ENCODE measurements around the gene PSTPIP2.

The PSTPIP2 gene

GRCh38 chr18:46084431-46084830 is 12.4 kb upstream of the PSTPIP2 start:
- no peak overlapping the region for H2AFZ ChIP-seq (ENCODE audit: low read depth, low read length)
- TF ChIP-seq CTCF (IDR thresholded peaks at IDR 0.05; ENCODE audit: low read depth, low read length): no peak
- no peak for TF ChIP-seq EZH2phosphoT487 (IDR thresholded peaks at IDR 0.05; ENCODE audit: low read depth)
- H3K27me3 ChIP-seq (ENCODE audit: low read depth, low read length): no peaks in the 10 kb centered on the region
- H3K27ac ChIP-seq (ENCODE audit: low read length): no peak overlapping the region
- no peak overlapping the region for H3K4me3 ChIP-seq (ENCODE audit: low read length)
- peaks cover 1% of the 10 kb centered on the region for H3K79me2 ChIP-seq (ENCODE audit: low read length)
- no peak overlapping the region for H3K9ac ChIP-seq (ENCODE audit: low read length)
- H4K20me1 ChIP-seq (ENCODE audit: insufficient read depth, low read length): 0 out of 2 replicates have a peak, but pooled peaks cover 3% of the 10 kb centered on the region
- H3K36me3 ChIP-seq (replicated peaks; ENCODE audit: low read depth, low read length): peaks cover 78% of the 10 kb centered on the region
- H3K4me1 ChIP-seq (ENCODE audit: low read length): no peaks in the 10 kb centered on the region
- H3K9me3 ChIP-seq (ENCODE audit: insufficient read depth, low read length): no peaks in the 10 kb centered on the region
- no peak overlapping the region for H3K4me2 ChIP-seq (ENCODE audit: low read length)

GRCh38 chr18:46080156-46080555 is 8.1 kb upstream of the PSTPIP2 start:
- H3K4me3 ChIP-seq (ENCODE audit: low read length): no peak overlapping the region
- H3K9ac ChIP-seq (ENCODE audit: low read length): no peak overlapping the region
- TF ChIP-seq EZH2phosphoT487 (IDR thresholded peaks at IDR 0.05; ENCODE audit: low read depth) (no peak), CTCF (IDR thresholded peaks at IDR 0.05; ENCODE audit: low read depth, low read length) (no peak)
- no peaks in the 10 kb centered on the region for H3K27me3 ChIP-seq (ENCODE audit: low read depth, low read length)
- no peaks in the 10 kb centered on the region for H3K9me3 ChIP-seq (ENCODE audit: insufficient read depth, low read length)
- peaks cover 71% of the 10 kb centered on the region for H3K36me3 ChIP-seq (replicated peaks; ENCODE audit: low read depth, low read length)
- no peak overlapping the region for H3K4me2 ChIP-seq (ENCODE audit: low read length)
- no peak overlapping the region for H3K27ac ChIP-seq (ENCODE audit: low read length)
- no peak overlapping the region for H2AFZ ChIP-seq (ENCODE audit: low read depth, low read length)
- no peaks in the 10 kb centered on the region for H3K4me1 ChIP-seq (ENCODE audit: low read length)
- H3K79me2 ChIP-seq (ENCODE audit: low read length): no peaks in the 10 kb centered on the region
- 0 out of 2 replicates have a peak, but pooled peaks cover 3% of the 10 kb centered on the region for H4K20me1 ChIP-seq (ENCODE audit: insufficient read depth, low read length)

DNA sequence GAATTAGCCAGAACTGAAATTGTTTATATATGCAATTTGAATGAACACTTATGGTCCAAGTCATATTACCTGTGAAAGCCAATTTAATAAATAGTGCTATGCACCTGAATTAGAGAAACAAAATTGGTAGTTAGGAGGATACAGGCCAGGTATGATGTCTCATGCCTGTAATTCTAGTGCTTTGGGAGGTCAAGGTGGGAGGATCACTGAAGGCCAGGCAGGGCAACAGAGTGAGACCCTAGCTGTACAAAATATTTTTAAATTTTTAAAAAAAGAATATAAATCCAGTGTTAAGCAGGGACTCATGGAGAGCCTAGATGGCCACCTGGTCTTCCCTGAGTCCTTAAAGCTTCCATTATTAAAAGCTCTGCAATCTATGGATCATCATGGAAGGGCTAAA is 7.3 kb upstream of the PSTPIP2 start:
- Histone ChIP-seq H3K79me2 (ENCODE audit: low read length) (no peaks in the 10 kb centered on the region), H2AFZ (ENCODE audit: low read depth, low read length) (no peak overlapping the region), H3K4me3 (ENCODE audit: low read length) (no peak overlapping the region), H3K27me3 (ENCODE audit: low read depth, low read length) (no peaks in the 10 kb centered on the region), H3K4me1 (ENCODE audit: low read length) (no peaks in the 10 kb centered on the region), H3K9me3 (ENCODE audit: insufficient read depth, low read length) (no peaks in the 10 kb centered on the region), H4K20me1 (ENCODE audit: insufficient read depth, low read length) (0 out of 2 replicates have a peak, but pooled peaks cover 3% of the 10 kb centered on the region), H3K36me3 (replicated peaks; ENCODE audit: low read depth, low read length) (peaks cover 63% of the 10 kb centered on the region), H3K9ac (ENCODE audit: low read length) (no peak overlapping the region), H3K27ac (ENCODE audit: low read length) (no peak overlapping the region), H3K4me2 (ENCODE audit: low read length) (no peak overlapping the region)
- no peak for TF ChIP-seq EZH2phosphoT487 (IDR thresholded peaks at IDR 0.05; ENCODE audit: low read depth)
- TF ChIP-seq CTCF (IDR thresholded peaks at IDR 0.05; ENCODE audit: low read depth, low read length): no peak

DNA sequence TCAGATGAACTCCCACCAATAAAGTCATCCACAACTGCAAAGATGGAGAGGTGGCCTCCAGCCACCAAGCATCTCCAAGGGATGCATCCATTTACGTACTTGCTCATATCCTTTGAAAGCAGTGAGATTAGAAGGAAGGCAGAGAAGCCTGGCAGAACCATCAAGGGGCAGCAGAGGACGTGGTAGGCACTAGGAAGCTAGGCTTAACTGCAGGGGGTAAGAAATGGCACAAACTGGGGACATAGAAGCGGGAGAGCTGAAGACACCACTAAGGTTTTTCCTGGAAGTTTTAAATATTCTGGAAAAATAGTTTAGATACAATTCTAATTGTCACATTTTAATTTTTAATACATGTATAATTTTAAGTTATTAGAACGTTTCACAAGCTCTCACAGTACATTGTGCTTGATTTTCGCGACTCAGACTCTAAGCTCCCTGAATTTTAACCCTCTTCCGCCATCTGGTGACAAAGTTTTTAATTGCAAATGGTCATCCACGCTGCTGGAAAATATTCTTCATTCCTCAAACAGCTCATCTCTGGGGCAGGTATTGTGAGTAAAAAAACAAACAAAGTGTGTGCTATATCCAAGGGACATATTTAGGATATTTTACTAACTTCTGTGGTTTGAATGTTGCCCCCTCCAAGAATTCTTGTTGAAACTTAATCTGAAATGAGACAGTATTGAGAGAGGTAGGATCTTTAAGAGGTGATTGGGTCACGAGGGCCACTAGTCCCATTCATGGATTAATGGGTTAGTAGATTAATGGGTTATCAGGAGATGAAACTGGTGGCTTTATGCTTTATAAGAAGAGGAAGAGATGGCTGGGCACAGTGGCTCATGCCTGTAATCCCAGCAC is 1.6 kb upstream of the PSTPIP2 start:
- no peaks in the 10 kb centered on the region for H3K27me3 ChIP-seq (ENCODE audit: low read depth, low read length)
- no peak overlapping the region for H3K4me2 ChIP-seq (ENCODE audit: low read length)
- TF ChIP-seq EZH2phosphoT487 (IDR thresholded peaks at IDR 0.05; ENCODE audit: low read depth) (no peak), CTCF (IDR thresholded peaks at IDR 0.05; ENCODE audit: low read depth, low read length) (peak; percentile 94)
- H3K36me3 ChIP-seq (replicated peaks; ENCODE audit: low read depth, low read length): peaks cover 17% of the 10 kb centered on the region
- H3K27ac ChIP-seq (ENCODE audit: low read length): no peak overlapping the region
- peaks cover 26% of the 10 kb centered on the region for H3K4me1 ChIP-seq (ENCODE audit: low read length)
- no peak overlapping the region for H3K4me3 ChIP-seq (ENCODE audit: low read length)
- no peaks in the 10 kb centered on the region for H3K79me2 ChIP-seq (ENCODE audit: low read length)
- H4K20me1 ChIP-seq (ENCODE audit: insufficient read depth, low read length): peaks cover 10% of the 10 kb centered on the region
- H3K9ac ChIP-seq (ENCODE audit: low read length): no peak overlapping the region
- H2AFZ ChIP-seq (ENCODE audit: low read depth, low read length): no peak overlapping the region
- H3K9me3 ChIP-seq (ENCODE audit: insufficient read depth, low read length): no peaks in the 10 kb centered on the region
